Heart right ventricle (tissue), 16 donors: Measurements from ENCODE around the gene COCH. TPM values are rescaled to one million over a fixed set of nuclear protein-coding genes. Genes with fewer than 3 reads are reported as not detected.
"Not testable (repeated sequence)": the region's sequence is repeated elsewhere in the genome, so short reads cannot be mapped to it uniquely, and the experiment has no call there.

Experiments used
- ATAC-seq, 8 donors: fragments of 200-7000 bp; cut with Tn5 transposase; one replicate each; pipeline ENCODE4 v1.9.1; 2020; ENCODE audit warnings: mild to moderate bottlenecking in 8 of 8, moderate library complexity in 8 of 8, moderate number of reproducible peaks in 1 of 8
- DNase-seq, 2 donors: peaks; one replicate each; pipeline ENCODE4 v3.0.0-alpha.2; 2020
- H3K27ac ChIP-seq, 10 donors: fragments of 200-600 bp; sonication (generic) in 2 of 10; one replicate each; pipeline versions ENCODE4 v1.5.0 to v1.8.0; 2020 to 2022; ENCODE audit warnings: mild to moderate bottlenecking in 3 of 10
- H3K27me3 ChIP-seq, 7 donors: fragments of 200-600 bp; one replicate each; pipeline ENCODE4 v1.8.0; 2021 to 2022; ENCODE audit warnings: mild to moderate bottlenecking in 2 of 7
- H3K36me3 ChIP-seq, 9 donors: fragments of 200-600 bp; sonication (generic) in 1 of 9; one replicate each; pipeline versions ENCODE4 v1.5.0 to v1.8.0; 2020 to 2022; ENCODE audit warnings: mild to moderate bottlenecking in 2 of 9
- H3K4me1 ChIP-seq, 9 donors: fragments of 200-600 bp; sonication (generic) in 1 of 9; one replicate each; pipeline versions ENCODE4 v1.5.0 to v1.8.0; 2020 to 2022; ENCODE audit warnings: mild to moderate bottlenecking in 4 of 9
- H3K4me3 ChIP-seq, 10 donors: fragments of 200-600 bp; sonication (generic) in 2 of 10; one replicate each; pipeline versions ENCODE4 v1.5.0 to v1.8.0; 2020 to 2022; ENCODE audit warnings: mild to moderate bottlenecking in 7 of 10, moderate library complexity in 2 of 10
- H3K9me3 ChIP-seq, 11 donors: fragments of 200-600 bp in 10 of 11; sonication (generic) in 2 of 11; one replicate each; pipeline versions ENCODE4 v1.5.0 to v1.8.0; 2013 to 2022; ENCODE audit warnings: mild to moderate bottlenecking in 2 of 11, control low read depth in 1 of 11, moderate library complexity in 1 of 11
- CTCF ChIP-seq, 9 donors: fragments of 200-600 bp; sonication (generic) in 2 of 9; IDR thresholded peaks; one replicate each; pipeline versions ENCODE4 v1.5.0 to v1.8.0; 2021 to 2022; ENCODE audit warnings: antibody characterized with exemption in 9 of 9, mild to moderate bottlenecking in 5 of 9, moderate library complexity in 1 of 9
- WGBS, 2 donors: extraction: QIAGEN DNeasy Blood & Tissue Kit; methylation state at CpG; one replicate each; pipeline ENCODE4 v1.1.7; 2013; ENCODE audit warnings: inconsistent platforms in 1 of 2; 5-methylcytosine and 5-hydroxymethylcytosine counted together
- intact Hi-C, 10 donors: fragments of 100-400 bp; cut with DNase I; formaldehyde crosslinking; loops; one replicate each; pipeline versions ENCODE4 v1.11.1 to v1.14.2; 2022
- polyA plus RNA-seq, 2 donors: library from polyadenylated mRNA; stranded (reverse); fragments of 200-250 nt; gene quantifications; one replicate each; pipeline ENCODE4 v1.2.3, GENCODE V29; 2013
- total RNA-seq, 10 donors: library from RNA; stranded (reverse); fragmentation: NEBNext Ultra II Directional in 3 of 10; extraction: Animal tissue kit (Norgen Biotek cat#: 25700) in 3 of 10; gene quantifications; one replicate each; pipeline versions ENCODE4 v1.2.1 to v1.2.4, GENCODE V29; 2021 to 2023
- donor health status: Arrhythmogenic right ventricular cardiomyopathy.
- donor health status: ischemic (EF 13 %, LVEDD 7.1; RV severe dilation, severe dysfunction).
- donor health status: healthy with polysubstance abuse.
- donor health status: DM: no; HTN: yes; CAD: no.
- donor health status: DM: no; HTN: no; CAD: no.
- donor health status: ischemic (EF 25% LVEDD 6.9; RV normal size, moderate dysfunction).
- donor health status: ischemic (EF 25% LVEDD 5.7; RV mildly dilated, moderate dysfunction).
- donor health status: healthy.
- donor health status: DM: yes; HTN: yes; CAD: no.
- donor health status: Ischemic cardiomyopathy.
- donor health status: ischemic (EF 35%, LVEDD 5.7; RV mildly dilated, moderate dysfunction).
- donor health status: nonischemic (EF 11% LVEDD 7.7; RV severe dilation, severe dysfunction).
- donor health status: DM: yes; HTN: yes; CAD: no.
- donor health status: PGD.
- donor health status: ischemic (EF 29% LVEDD 5.4; RV normal size, mild dysfunction).
- donor health status: nonischemic (EF 23%, LVEDD 6.1; RV moderate dilation, normal function).

The COCH gene
- total and polyA plus RNA-seq, 12 donors, result 0.13 to 2.9 (median 0.94) TPM

GRCh38 chr14:30893819-30894218, 19.5 kb downstream of the COCH start:
- intact Hi-C loops, result no loop called here
- DNase-seq, result no peak
- H3K9me3 ChIP-seq, result no peaks in the 10 kb centered on the region
- peaks cover 0 to 5% (median 0%) of the 10 kb centered on the region in 9 donors for H3K4me1 ChIP-seq
- no peaks in the 10 kb centered on the region for H3K27me3 ChIP-seq
- no peak for ATAC-seq
- H3K27ac ChIP-seq, result no peak overlapping the region
- no peak for TF ChIP-seq CTCF (IDR thresholded peaks at IDR 0.05)
- H3K4me3 ChIP-seq, result no peak overlapping the region
- WGBS, 2 donors, result 96 to 98% methylated on average over 2 of the region's 2 CpGs
- peaks cover 0 to 59% (median 14%) of the 10 kb centered on the region in 9 donors for H3K36me3 ChIP-seq

- no peak for TF ChIP-seq CTCF (IDR thresholded peaks at IDR 0.05)
- intact Hi-C loops, result no loop called here
Measured at GRCh38 chr14:30894923-30895515, 20.7 kb downstream of the COCH start.

GRCh38 chr14:30896435-30896834, 22.1 kb downstream of the COCH start:
- no peak overlapping the region for H3K27ac ChIP-seq
- peaks cover 0 to 5% (median 0%) of the 10 kb centered on the region in 9 donors for H3K4me1 ChIP-seq
- TF ChIP-seq CTCF (IDR thresholded peaks at IDR 0.05), result no peak
- no peaks in the 10 kb centered on the region for H3K9me3 ChIP-seq
- intact Hi-C loops, result no loop called here
- ATAC-seq, result no peak
- DNase-seq, result no peak
- H3K27me3 ChIP-seq, result no peaks in the 10 kb centered on the region
- H3K36me3 ChIP-seq, result peaks cover 0 to 79% (median 14%) of the 10 kb centered on the region in 9 donors
- H3K4me3 ChIP-seq, result no peak overlapping the region

More at GRCh38 chr14:30894923-30895515, 20.7 kb downstream of the COCH start:
- Histone ChIP-seq H3K36me3 (peaks cover 0 to 70% (median 14%) of the 10 kb centered on the region in 9 donors), H3K27ac (no peak overlapping the region), H3K4me1 (peaks cover 0 to 5% (median 0%) of the 10 kb centered on the region in 9 donors), H3K27me3 (no peaks in the 10 kb centered on the region), H3K4me3 (no peak overlapping the region), H3K9me3 (no peaks in the 10 kb centered on the region)
- no peak for ATAC-seq
- DNase-seq, result no peak
- WGBS, 2 donors, result 92 to 93% methylated on average over 4 of the region's 4 CpGs

GRCh38 chr14:30897121-30897520, 22.8 kb downstream of the COCH start:
- H3K36me3 ChIP-seq, result peaks cover 0 to 81% (median 14%) of the 10 kb centered on the region in 9 donors
- DNase-seq, ATAC-seq, H3K4me3 ChIP-seq, H3K27ac ChIP-seq, intact Hi-C loops, H3K27me3 ChIP-seq, H3K9me3 ChIP-seq, H3K4me1 ChIP-seq: not testable (repeated sequence)
- 89 to 96% methylated on average over 3 of the region's 3 CpGs for WGBS, 2 donors
